Fibroblast of pulmonary artery (primary cell): Measurements from ENCODE around the gene GJB4.

Experiments used
- DNase-seq: peaks from one replicate; pipeline ENCODE4 v3.0.0-alpha.2; 2010; ENCODE audit warnings: low read depth
- H3K4me3 ChIP-seq: replicated peaks from 2 replicates; pipeline ENCODE4 v1.5.1; 2011; ENCODE audit warnings: low read depth, mild to moderate bottlenecking, control low read depth, low read length, moderate library complexity
- CTCF ChIP-seq: IDR thresholded peaks from 2 replicates; pipeline ENCODE4 v1.5.1; 2011; ENCODE audit warnings: mild to moderate bottlenecking, control low read depth, low read length, inconsistent platforms; ENCODE audit errors: missing control alignments

GJB4 gene

GRCh38 chr1:34739613-34740012 is 19.9 kb upstream of the GJB4 start:
- no peak for TF ChIP-seq CTCF
- DNase-seq = no peak
- H3K4me3 ChIP-seq = no peak overlapping the region

DNA sequence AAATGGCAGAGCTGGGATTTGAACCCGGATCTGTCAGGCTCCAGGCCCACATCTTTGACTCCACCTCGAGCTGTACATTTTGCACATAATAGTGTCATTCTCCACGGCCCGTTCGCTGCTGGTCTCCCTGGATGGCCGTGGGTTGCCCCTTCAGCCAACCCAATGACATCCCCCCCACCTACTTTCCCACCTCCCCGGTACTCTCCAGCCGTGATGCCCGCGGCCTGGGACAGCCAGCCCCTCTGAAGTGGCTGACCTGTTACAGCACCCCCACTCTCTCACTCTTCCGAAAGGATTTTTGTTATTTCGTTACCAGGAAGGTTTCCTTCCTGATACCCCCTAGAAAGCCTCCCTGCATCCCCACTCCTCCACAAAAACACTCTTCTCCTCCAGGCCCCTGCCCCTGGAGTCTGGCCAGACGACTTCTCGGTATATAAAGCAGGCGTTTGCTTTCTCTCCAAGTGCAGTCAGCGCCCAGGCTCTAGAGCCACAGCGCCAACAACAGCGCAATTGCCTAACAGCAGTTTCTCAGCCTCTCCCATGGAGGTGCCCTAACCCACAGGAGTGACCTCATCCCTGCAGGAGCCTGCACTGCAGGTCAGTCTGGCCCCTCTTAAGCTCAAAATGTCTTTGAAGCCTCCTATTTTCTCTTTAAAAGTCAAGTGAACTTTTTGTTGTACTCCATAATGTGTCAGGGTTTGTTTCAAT is 19.2 kb upstream of the GJB4 start:
- no peak for TF ChIP-seq CTCF
- no peak overlapping the region for H3K4me3 ChIP-seq
- peak; percentile 11 for DNase-seq

GRCh38 chr1:34742667-34743270 is 16.8 kb upstream of the GJB4 start:
- peak; percentile 87 for TF ChIP-seq CTCF
- H3K4me3 ChIP-seq = no peak overlapping the region
- DNase-seq = peak; percentile 66

DNA sequence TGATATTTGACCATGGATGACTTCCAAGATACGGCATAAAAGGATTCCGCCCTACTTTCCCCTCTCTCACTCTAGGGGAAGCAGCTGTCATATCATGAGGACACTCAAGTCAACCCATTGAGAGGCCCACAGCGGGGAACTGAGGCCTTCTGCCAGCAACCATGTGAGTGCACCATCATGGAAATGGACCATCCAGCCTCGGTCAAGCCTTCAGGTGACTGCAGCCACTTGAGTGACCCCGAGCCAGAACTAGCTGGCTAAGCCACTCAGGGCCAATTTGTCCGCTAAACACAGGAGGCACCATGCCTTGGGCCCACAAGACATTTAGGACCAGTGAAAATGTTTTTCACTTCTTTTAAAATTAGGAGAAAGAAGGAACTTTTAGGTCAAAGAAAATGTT is 15.8 kb upstream of the GJB4 start:
- no peak for TF ChIP-seq CTCF
- DNase-seq = no peak
- H3K4me3 ChIP-seq = no peak overlapping the region

- TF ChIP-seq CTCF = no peak
- no peak for DNase-seq
- no peak overlapping the region for H3K4me3 ChIP-seq
Measured at GRCh38 chr1:34744851-34745250, 14.7 kb upstream of the GJB4 start.

DNA sequence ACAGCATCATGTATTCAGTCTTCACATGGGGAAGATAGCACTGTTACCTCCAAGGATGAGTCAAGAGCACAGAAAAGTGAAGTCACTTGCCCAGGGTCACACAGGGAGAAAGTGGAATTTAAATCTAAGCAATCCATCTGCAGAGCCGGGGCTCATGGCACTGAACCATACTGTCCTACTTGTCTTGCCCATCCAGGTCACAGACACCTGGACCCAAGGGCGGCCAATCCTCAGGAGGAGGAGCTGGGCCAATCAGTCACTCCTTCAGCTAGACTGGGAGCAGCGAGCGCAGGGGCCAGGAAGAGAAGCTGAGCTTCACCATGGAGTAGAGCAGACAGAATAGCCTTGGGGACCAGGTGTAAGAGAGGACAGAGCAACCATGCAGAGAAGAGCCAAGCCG is 13.9 kb upstream of the GJB4 start:
- DNase-seq = no peak
- H3K4me3 ChIP-seq = no peak overlapping the region
- no peak for TF ChIP-seq CTCF

- no peak overlapping the region for H3K4me3 ChIP-seq
- no peak for DNase-seq
- TF ChIP-seq CTCF = no peak
Measured at GRCh38 chr1:34746101-34746500, 13.4 kb upstream of the GJB4 start.
